Spinal cord (tissue), 10 donors: ENCODE data around the gene XPC. TPM values are rescaled to one million over a fixed set of nuclear protein-coding genes. Genes with fewer than 3 reads are reported as not detected.
A peak's percentile ranks its signal among the peaks of the same experiment; 100 is the strongest.

ENCODE experiments used
- DNase-seq, 6 donors: peaks; one replicate each; pipeline versions ENCODE4 v3.0.0 to v3.0.0-alpha.2; 2013 to 2015; ENCODE audit warnings: low spot score in 6 of 6, low read depth in 4 of 6
- H3K27ac ChIP-seq: one replicate; pipeline ENCODE4 v1.5.1; 2013; ENCODE audit warnings: low read depth, low read length, control low read depth
- H3K27me3 ChIP-seq: one replicate; pipeline ENCODE4 v1.6.1; 2013; ENCODE audit warnings: low read length; ENCODE audit not compliant: control insufficient read depth, insufficient read depth
- H3K36me3 ChIP-seq: one replicate; pipeline ENCODE4 v1.6.1; 2013; ENCODE audit warnings: low read length; ENCODE audit not compliant: control insufficient read depth, insufficient read depth
- H3K4me1 ChIP-seq: one replicate; pipeline ENCODE4 v1.6.1; 2013; ENCODE audit warnings: low read length; ENCODE audit not compliant: control insufficient read depth, insufficient read depth
- H3K4me3 ChIP-seq: one replicate; pipeline ENCODE4 v1.5.1; 2013; ENCODE audit warnings: low read depth, low read length, control low read depth
- H3K9me3 ChIP-seq: one replicate; pipeline ENCODE4 v1.6.1; 2013; ENCODE audit warnings: low read length; ENCODE audit not compliant: control insufficient read depth, insufficient read depth
- WGBS: methylation state at CpG from one replicate; pipeline ENCODE4 v1.1.5; 2013; ENCODE audit warnings: missing lambda C conversion rate; ENCODE audit not compliant: insufficient coverage; 5-methylcytosine and 5-hydroxymethylcytosine counted together
- polyA plus RNA-seq, 2 donors: library from polyadenylated mRNA; unstranded; fragments of 120-200 nt; gene quantifications; one replicate each; pipeline ENCODE4 v1.2.1, GENCODE V29; 2013; ENCODE audit not compliant: insufficient read length in 2 of 2
- total RNA-seq, 2 donors: library from RNA; depleted of rRNA in 1 of 2; stranded (reverse); fragments of 120-200 nt in 1 of 2; fragments of >200 nt in 1 of 2; gene quantifications; one replicate each; pipeline versions ENCODE4 v1.2.3 to v1.2.4, GENCODE V29; 2013 to 2014
- donor health status: healthy.

Gene XPC
- total and polyA plus RNA-seq, 4 donors, result 14.7 to 32.6 (median 29.3) TPM

GRCh38 chr3:14220933-14221332, 42.5 kb upstream of the XPC start:
- DNase-seq, result no peak
- Histone ChIP-seq H3K27me3 (no peaks in the 10 kb centered on the region), H3K4me1 (peaks cover 8% of the 10 kb centered on the region), H3K9me3 (peaks cover 2% of the 10 kb centered on the region), H3K27ac (no peak overlapping the region), H3K4me3 (no peak overlapping the region), H3K36me3 (no peaks in the 10 kb centered on the region)
- WGBS, result no CpG with 5 or more reads among the region's 1 CpG

- H3K4me3 ChIP-seq, result no peak overlapping the region
- no peak for DNase-seq
- peaks cover 8% of the 10 kb centered on the region for H3K4me1 ChIP-seq
These were observed 40.0 kb upstream of the XPC start for GRCh38 chr3:14218355-14218754.

GRCh38 chr3:14216257-14217048, 38.1 kb upstream of the XPC start:
- Histone ChIP-seq H3K36me3 (no peaks in the 10 kb centered on the region), H3K27ac (peak overlapping the region; percentile 82), H3K4me1 (peaks cover 8% of the 10 kb centered on the region), H3K4me3 (peak overlapping the region; percentile 49), H3K27me3 (no peaks in the 10 kb centered on the region), H3K9me3 (peaks cover under 1% of the 10 kb centered on the region)
- WGBS, result 29% methylated on average over 20 of the region's 22 CpGs
- DNase-seq, result peak; percentile 68 to 98 (median 82)

More at GRCh38 chr3:14218355-14218754, 40.0 kb upstream of the XPC start:
- peaks cover 2% of the 10 kb centered on the region for H3K9me3 ChIP-seq
- H3K36me3 ChIP-seq, result no peaks in the 10 kb centered on the region
- no peaks in the 10 kb centered on the region for H3K27me3 ChIP-seq
- no peak overlapping the region for H3K27ac ChIP-seq

- no peak for DNase-seq
- 100% methylated on average over 1 of the region's 4 CpGs for WGBS
- Histone ChIP-seq H3K9me3 (no peaks in the 10 kb centered on the region), H3K27ac (no peak overlapping the region), H3K27me3 (no peaks in the 10 kb centered on the region), H3K4me3 (no peak overlapping the region), H3K4me1 (peaks cover 8% of the 10 kb centered on the region), H3K36me3 (no peaks in the 10 kb centered on the region)
These were observed 36.4 kb upstream of the XPC start for GRCh38 chr3:14214764-14215163.

- Histone ChIP-seq H3K4me3 (no peak overlapping the region), H3K36me3 (no peaks in the 10 kb centered on the region), H3K9me3 (no peaks in the 10 kb centered on the region), H3K27me3 (no peaks in the 10 kb centered on the region), H3K27ac (no peak overlapping the region), H3K4me1 (peaks cover 8% of the 10 kb centered on the region)
- WGBS, result 89% methylated on average over 5 of the region's 7 CpGs
- no peak for DNase-seq
These were observed 34.8 kb upstream of the XPC start for GRCh38 chr3:14213066-14213774.

DNA sequence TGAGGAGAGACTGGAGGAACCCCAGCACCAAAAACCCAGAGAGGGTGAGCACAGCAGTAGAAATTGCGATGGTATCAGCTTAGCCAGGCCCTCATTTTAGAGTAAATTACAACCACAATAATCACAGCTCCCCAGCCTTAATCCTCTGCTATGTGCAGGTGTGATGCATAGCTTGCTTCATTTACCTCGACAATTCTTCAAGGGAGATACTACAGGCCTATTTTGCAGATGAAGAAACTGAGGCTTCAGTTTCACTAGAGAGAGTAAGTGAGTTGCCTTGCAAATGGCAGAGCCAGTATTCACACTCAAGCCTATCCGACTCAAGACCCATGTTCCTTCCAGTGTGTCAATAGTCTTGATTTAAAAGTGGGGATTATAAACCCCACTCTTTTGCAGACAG, 33.6 kb upstream of the XPC start:
- H3K27ac ChIP-seq, result no peak overlapping the region
- no peak overlapping the region for H3K4me3 ChIP-seq
- no peaks in the 10 kb centered on the region for H3K9me3 ChIP-seq
- no peak for DNase-seq
- H3K4me1 ChIP-seq, result peaks cover under 1% of the 10 kb centered on the region
- WGBS, result no CpG with 5 or more reads among the region's 3 CpGs
- no peaks in the 10 kb centered on the region for H3K36me3 ChIP-seq
- H3K27me3 ChIP-seq, result no peaks in the 10 kb centered on the region

DNA sequence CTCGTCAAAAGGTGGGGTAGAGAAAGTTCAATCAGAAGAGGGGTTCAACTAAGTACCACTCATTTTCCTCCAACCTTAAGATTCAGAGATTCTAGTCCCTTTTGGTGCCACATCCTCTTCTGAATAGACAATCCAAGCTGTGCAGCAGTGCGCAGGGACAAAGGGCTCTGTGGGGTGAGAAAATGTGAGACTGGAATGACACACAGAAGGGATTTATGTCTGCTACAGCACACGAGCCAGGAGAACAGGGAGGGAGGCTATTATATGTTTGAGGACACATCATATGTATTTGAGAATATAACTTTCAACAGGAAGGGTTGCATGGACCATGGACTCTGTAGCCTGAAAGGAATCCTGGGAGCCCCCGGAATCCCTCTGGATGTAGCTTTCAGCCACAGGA, 33.2 kb upstream of the XPC start:
- Histone ChIP-seq H3K27me3 (no peaks in the 10 kb centered on the region), H3K36me3 (no peaks in the 10 kb centered on the region), H3K9me3 (no peaks in the 10 kb centered on the region), H3K4me1 (no peaks in the 10 kb centered on the region), H3K4me3 (no peak overlapping the region), H3K27ac (no peak overlapping the region)
- WGBS, result 67% methylated on average over 2 of the region's 4 CpGs
- DNase-seq, result no peak

GRCh38 chr3:14210843-14211594, 32.6 kb upstream of the XPC start:
- no peak for DNase-seq
- Histone ChIP-seq H3K27me3 (no peaks in the 10 kb centered on the region), H3K9me3 (no peaks in the 10 kb centered on the region), H3K4me3 (no peak overlapping the region), H3K36me3 (no peaks in the 10 kb centered on the region), H3K4me1 (no peaks in the 10 kb centered on the region), H3K27ac (no peak overlapping the region)
- WGBS, result no CpG with 5 or more reads among the region's 4 CpGs

- H3K27ac ChIP-seq, result no peak overlapping the region
- DNase-seq, result no peak
- H3K4me1 ChIP-seq, result no peaks in the 10 kb centered on the region
- no peaks in the 10 kb centered on the region for H3K36me3 ChIP-seq
- no peak overlapping the region for H3K4me3 ChIP-seq
- no peaks in the 10 kb centered on the region for H3K27me3 ChIP-seq
- H3K9me3 ChIP-seq, result no peaks in the 10 kb centered on the region
- 72% methylated on average over 3 of the region's 3 CpGs for WGBS
These were observed 31.9 kb upstream of the XPC start for GRCh38 chr3:14210290-14210688.
